ENCODE measurements around the gene ADAP1.
A peak's percentile ranks its signal among the peaks of the same experiment; 100 is the strongest.

ADAP1 gene

GRCh38 chr7:889391-889790 is 65.1 kb downstream of the ADAP1 start:
- no peak for DNase-seq

- DNase-seq, result no peak
Observed at GRCh38 chr7:889025-889390, 65.5 kb downstream of the ADAP1 start.

- DNase-seq, result no peak
Observed at GRCh38 chr7:888081-889024, 66.1 kb downstream of the ADAP1 start.

- no peak for DNase-seq
Observed at GRCh38 chr7:887488-887820, 67.0 kb downstream of the ADAP1 start.

GRCh38 chr7:886626-887487 is 67.6 kb downstream of the ADAP1 start:
- no peak for DNase-seq

GRCh38 chr7:885893-886625 is 68.4 kb downstream of the ADAP1 start:
- no peak for DNase-seq

GRCh38 chr7:885261-885892 is 69.1 kb downstream of the ADAP1 start:
- no peak for DNase-seq

- no peak for DNase-seq
Observed at GRCh38 chr7:884191-885003, 70.1 kb downstream of the ADAP1 start.

GRCh38 chr7:883055-884021 is 71.1 kb downstream of the ADAP1 start:
- DNase-seq, result no peak

GRCh38 chr7:882336-883035 is 72.0 kb downstream of the ADAP1 start:
- DNase-seq, result no peak

GRCh38 chr7:881441-882234 is 72.8 kb downstream of the ADAP1 start:
- DNase-seq, result no peak

- no peak for DNase-seq
Observed at GRCh38 chr7:880450-880849, 74.0 kb downstream of the ADAP1 start.

GRCh38 chr7:879706-880105 is 74.8 kb downstream of the ADAP1 start:
- no peak for DNase-seq

GRCh38 chr7:879093-879492 is 75.4 kb downstream of the ADAP1 start:
- no peak for DNase-seq

GRCh38 chr7:877312-878232 is 76.9 kb downstream of the ADAP1 start:
- no peak for DNase-seq

- no peak for DNase-seq
Observed at GRCh38 chr7:876972-877311, 77.5 kb downstream of the ADAP1 start.

GRCh38 chr7:876077-876971 is 78.2 kb downstream of the ADAP1 start, which contains the start of gene GET4:
TSS of gene GET4 (plus strand) at chr7:876554. CDS start at chr7:876646, 92 bp downstream.
- DNase-seq, result peak; percentile 99

Data from activated CD4-positive, alpha-beta T cell treated with anti-CD3 and anti-CD28 coated beads, Interleukin-10, Interleukin-2, amounts not matched to agents 100 ng/mL and 50 ng/mL, durations not matched to agents 16 hours and 8 hours (primary cell).